SK-N-MC (cell line): ENCODE measurements around the gene PRKCG.
"Not testable (repeated sequence)": the region's sequence is repeated elsewhere in the genome, so short reads cannot be mapped to it uniquely, and the experiment has no call there.

Experiments used
- DNase-seq: peaks from one replicate; pipeline ENCODE4 v3.0.0-alpha.2; 2011; ENCODE audit warnings: low read depth, low spot score
- H3K27ac ChIP-seq: fragments of 200-600 bp; sonication (generic); 2 replicates; pipeline ENCODE4 v1.5.1; 2016; ENCODE audit warnings: mixed run types
- H3K36me3 ChIP-seq: fragments of 200-600 bp; sonication (generic); 2 replicates; pipeline ENCODE4 v1.6.1; 2017; ENCODE audit warnings: antibody characterized with exemption, low read length, mixed read lengths; ENCODE audit not compliant: insufficient read depth
- H3K4me3 ChIP-seq: fragments of 200-600 bp; sonication (generic); 2 replicates; pipeline ENCODE4 v1.5.1; 2016
- H3K9ac ChIP-seq: fragments of 200-600 bp; sonication (generic); 2 replicates; pipeline ENCODE4 v1.8.0; 2017; ENCODE audit warnings: mixed run types, mixed read lengths; ENCODE audit not compliant: insufficient read length
- H3K9me3 ChIP-seq: fragments of 200-600 bp; sonication (generic); 2 replicates; pipeline ENCODE4 v1.6.1; 2017; ENCODE audit warnings: low read depth, mild to moderate bottlenecking, antibody characterized with exemption, low read length, moderate library complexity, mixed read lengths
- EZH2 ChIP-seq: fragments of 200-600 bp; sonication (generic); IDR thresholded peaks from one replicate; pipeline ENCODE4 v1.6.1; 2017; ENCODE audit warnings: antibody characterized with exemption
- FOXP2 ChIP-seq: optimal IDR thresholded peaks from 2 replicates; pipeline ENCODE3; 2011; ENCODE audit warnings: mild to moderate bottlenecking, moderate library complexity; ENCODE audit not compliant: insufficient read depth; ENCODE audit errors: extremely low read length, control extremely low read depth
- POLR2AphosphoS5 ChIP-seq: IDR thresholded peaks from 2 replicates; pipeline ENCODE4 v1.6.1; 2012; ENCODE audit warnings: mild to moderate bottlenecking, low read depth, low read length, borderline replicate concordance

PRKCG gene

GRCh38 chr19:53881482-53882390 lies at the start of gene PRKCG:
PRKCG (plus strand) TSS chr19:53882197; CDS start chr19:53882495, 298 bp downstream.
- Histone ChIP-seq H3K9me3 (no peaks in the 10 kb centered on the region), H3K27ac (no peak within 1 kb of the TSS), H3K4me3 (peak within 1 kb of the TSS; percentile 70), H3K36me3 (no peaks in the 10 kb centered on the region), H3K9ac (no peak within 1 kb of the TSS)
- TF ChIP-seq FOXP2, result no peak
- TF ChIP-seq POLR2AphosphoS5, result no peak
- TF ChIP-seq EZH2, result no peak
- DNase-seq, result no peak

GRCh38 chr19:53832861-53833260 lies 49.1 kb upstream of the PRKCG start:
- DNase-seq, H3K9ac ChIP-seq, H3K9me3 ChIP-seq, H3K4me3 ChIP-seq, H3K36me3 ChIP-seq, H3K27ac ChIP-seq: not testable (repeated sequence)

- not testable (repeated sequence) for H3K4me3 ChIP-seq, H3K36me3 ChIP-seq, H3K27ac ChIP-seq, H3K9ac ChIP-seq, DNase-seq, H3K9me3 ChIP-seq
Observed at GRCh38 chr19:53838446-53838845, 43.6 kb upstream of the PRKCG start.

GRCh38 chr19:53840241-53840640 lies 41.8 kb upstream of the PRKCG start:
- H3K27ac ChIP-seq, H3K36me3 ChIP-seq, DNase-seq, H3K9me3 ChIP-seq, H3K9ac ChIP-seq, H3K4me3 ChIP-seq: not testable (repeated sequence)

- DNase-seq, H3K27ac ChIP-seq, H3K9me3 ChIP-seq, H3K4me3 ChIP-seq, H3K9ac ChIP-seq, H3K36me3 ChIP-seq: not testable (repeated sequence)
Observed at GRCh38 chr19:53840914-53841313, 41.1 kb upstream of the PRKCG start.

GRCh38 chr19:53844849-53845246 lies 37.1 kb upstream of the PRKCG start:
- Histone ChIP-seq H3K36me3 (no peaks in the 10 kb centered on the region), H3K4me3 (no peak overlapping the region), H3K9ac (no peak overlapping the region), H3K9me3 (no peaks in the 10 kb centered on the region), H3K27ac (no peak overlapping the region)
- no peak for TF ChIP-seq FOXP2
- TF ChIP-seq POLR2AphosphoS5, result no peak
- TF ChIP-seq EZH2, result no peak
- no peak for DNase-seq

- H3K4me3 ChIP-seq, result no peak overlapping the region
- H3K9me3 ChIP-seq, result no peaks in the 10 kb centered on the region
- TF ChIP-seq EZH2 (no peak), POLR2AphosphoS5 (no peak), FOXP2 (no peak)
- H3K9ac ChIP-seq, result no peak overlapping the region
- no peak overlapping the region for H3K27ac ChIP-seq
- no peaks in the 10 kb centered on the region for H3K36me3 ChIP-seq
- no peak for DNase-seq
Observed at GRCh38 chr19:53847555-53847954, 34.4 kb upstream of the PRKCG start.

GRCh38 chr19:53849237-53849676 lies 32.7 kb upstream of the PRKCG start:
- Histone ChIP-seq H3K9ac (no peak overlapping the region), H3K27ac (no peak overlapping the region), H3K4me3 (no peak overlapping the region), H3K36me3 (no peaks in the 10 kb centered on the region), H3K9me3 (no peaks in the 10 kb centered on the region)
- no peak for DNase-seq
- TF ChIP-seq EZH2 (no peak), FOXP2 (no peak), POLR2AphosphoS5 (no peak)

- no peaks in the 10 kb centered on the region for H3K36me3 ChIP-seq
- DNase-seq, result no peak
- H3K9ac ChIP-seq, result no peak overlapping the region
- H3K9me3 ChIP-seq, result no peaks in the 10 kb centered on the region
- TF ChIP-seq EZH2, result no peak
- TF ChIP-seq FOXP2, result no peak
- TF ChIP-seq POLR2AphosphoS5, result no peak
- no peak overlapping the region for H3K27ac ChIP-seq
- H3K4me3 ChIP-seq, result no peak overlapping the region
Observed at GRCh38 chr19:53853707-53854106, 28.3 kb upstream of the PRKCG start.
